ENCODE data around the gene PDGFD.

Gene PDGFD

GRCh38 chr11:103935219-103935618, 228.7 kb downstream of the PDGFD start:
- no peak for DNase-seq (ENCODE audit: low read depth)
- in situ Hi-C loops (cut with HindIII; ENCODE audit: low sequenced_read_pairs) = no loop called here
- no peak overlapping the region for H3K4me3 ChIP-seq (ENCODE audit: low read depth, low read length)
- TF ChIP-seq CTCF (IDR thresholded peaks at IDR 0.05; ENCODE audit: low read depth, low read length, missing control alignments) = no peak

- in situ Hi-C loops (cut with HindIII; ENCODE audit: low sequenced_read_pairs) = no loop called here
- no peak for DNase-seq (ENCODE audit: low read depth)
- TF ChIP-seq CTCF (IDR thresholded peaks at IDR 0.05; ENCODE audit: low read depth, low read length, missing control alignments) = no peak
- no peak overlapping the region for H3K4me3 ChIP-seq (ENCODE audit: low read depth, low read length)
Measured at GRCh38 chr11:103929170-103929903, 234.6 kb downstream of the PDGFD start.

GRCh38 chr11:103928802-103929161, 235.2 kb downstream of the PDGFD start:
- in situ Hi-C loops (cut with HindIII; ENCODE audit: low sequenced_read_pairs) = no loop called here
- DNase-seq (ENCODE audit: low read depth) = no peak
- no peak overlapping the region for H3K4me3 ChIP-seq (ENCODE audit: low read depth, low read length)
- TF ChIP-seq CTCF (IDR thresholded peaks at IDR 0.05; ENCODE audit: low read depth, low read length, missing control alignments) = no peak

GRCh38 chr11:103928040-103928801, 235.7 kb downstream of the PDGFD start:
- in situ Hi-C loops (cut with HindIII; ENCODE audit: low sequenced_read_pairs) = no loop called here
- no peak for TF ChIP-seq CTCF (IDR thresholded peaks at IDR 0.05; ENCODE audit: low read depth, low read length, missing control alignments)
- no peak overlapping the region for H3K4me3 ChIP-seq (ENCODE audit: low read depth, low read length)
- DNase-seq (ENCODE audit: low read depth) = no peak

GRCh38 chr11:103927535-103927934, 236.4 kb downstream of the PDGFD start:
- in situ Hi-C loops (cut with HindIII; ENCODE audit: low sequenced_read_pairs) = no loop called here
- no peak for DNase-seq (ENCODE audit: low read depth)
- peak; percentile 51 for TF ChIP-seq CTCF (IDR thresholded peaks at IDR 0.05; ENCODE audit: low read depth, low read length, missing control alignments)
- no peak overlapping the region for H3K4me3 ChIP-seq (ENCODE audit: low read depth, low read length)

GRCh38 chr11:103926990-103927389, 237.0 kb downstream of the PDGFD start:
- DNase-seq (ENCODE audit: low read depth) = no peak
- in situ Hi-C loops (cut with HindIII; ENCODE audit: low sequenced_read_pairs) = no loop called here
- no peak overlapping the region for H3K4me3 ChIP-seq (ENCODE audit: low read depth, low read length)
- no peak for TF ChIP-seq CTCF (IDR thresholded peaks at IDR 0.05; ENCODE audit: low read depth, low read length, missing control alignments)

Data from astrocyte of the cerebellum (primary cell).